MCF 10A (cell line): Measurements from ENCODE around the gene CHKB. TPM values are rescaled to one million over a fixed set of nuclear protein-coding genes. Genes with fewer than 3 reads are reported as not detected.

ENCODE experiments used
- BruUV-seq: library from RNA; stranded (reverse); fragments of 400-500 nt; replicated peaks from 2 replicates; lab custom pipeline; 2021; lab: Mats Ljungman, UMichigan
- CTCF ChIA-PET: fragments of 300-600 bp; sonication (Branson Sonifier 250); formaldehyde crosslinking; extraction: SDS; loops from one replicate; lab custom pipeline; 2021; ENCODE audit warnings: antibody characterized with exemption, inconsistent platforms; lab: Yijun Ruan, JAX
- POLR2A ChIA-PET: fragments of 300-600, 350-650 bp; sonication (Branson Sonifier 250); formaldehyde crosslinking; extraction: SDS; loops from one replicate; lab custom pipeline; 2020; ENCODE audit warnings: antibody characterized with exemption, inconsistent platforms; lab: Yijun Ruan, JAX
- DNase-seq: peaks from one replicate; pipeline ENCODE4 v3.0.0-alpha.2; 2018; ENCODE audit not compliant: unreplicated experiment
- H3K27ac Mint-ChIP-seq: one replicate; pipeline ENCODE4 v1.8.0; 2022; ENCODE audit warnings: mild to moderate bottlenecking, low read depth, mixed read lengths; ENCODE audit not compliant: unreplicated experiment
- H3K27me3 Mint-ChIP-seq: one replicate; pipeline ENCODE4 v1.8.0; 2022; ENCODE audit warnings: mixed read lengths; ENCODE audit not compliant: insufficient read depth, unreplicated experiment
- H3K36me3 Mint-ChIP-seq: one replicate; pipeline ENCODE4 v1.8.0; 2022; ENCODE audit warnings: mild to moderate bottlenecking, moderate library complexity, mixed read lengths; ENCODE audit not compliant: insufficient read depth, unreplicated experiment
- H3K4me1 Mint-ChIP-seq: one replicate; pipeline ENCODE4 v1.8.0; 2022; ENCODE audit warnings: mixed read lengths; ENCODE audit not compliant: insufficient read depth, unreplicated experiment
- H3K4me3 Mint-ChIP-seq: one replicate; pipeline ENCODE4 v1.8.0; 2022; ENCODE audit warnings: mild to moderate bottlenecking, moderate library complexity, mixed read lengths; ENCODE audit not compliant: unreplicated experiment
- H3K9me3 Mint-ChIP-seq: one replicate; pipeline ENCODE4 v1.8.0; 2022; ENCODE audit warnings: mixed read lengths; ENCODE audit not compliant: unreplicated experiment
- CTCF ChIP-seq: fragments of 200-600 bp; IDR thresholded peaks from one replicate; pipeline ENCODE4 v1.8.0; 2022; ENCODE audit warnings: antibody characterized with exemption, mild to moderate bottlenecking; ENCODE audit not compliant: unreplicated experiment
- intact Hi-C: fragments of 100-400 bp; cut with micrococcal nuclease; formaldehyde crosslinking; loops from 2 replicates; pipeline ENCODE4 v1.14.1; 2022
- total RNA-seq: library from RNA; stranded (reverse); gene quantifications from 2 replicates; pipeline ENCODE4 v1.2.3, GENCODE V29; 2022

CHKB gene
- total RNA-seq, 1 experiment from 2014 or later, result 60.6 TPM

- Mint-ChIP-seq H3K27me3 (peaks cover 8% of the 10 kb centered on the region), H3K27ac (no peak overlapping the region), H3K4me1 (no peaks in the 10 kb centered on the region), H3K4me3 (no peak overlapping the region), H3K36me3 (no peaks in the 10 kb centered on the region), H3K9me3 (peaks cover 3% of the 10 kb centered on the region)
- intact Hi-C loops, result no loop called here
- BruUV-seq, result no TSS peak
- CTCF ChIA-PET, result interaction anchor here (2.2 kb wide), 1 partner anchor 35 kb away, joined by 9 read pairs; no protein-coding TSS in a partner anchor
- no peak for DNase-seq
- POLR2A ChIA-PET, result interaction anchor here (1.3 to 4.7 kb wide), 2 partner anchors 23 to 61 kb away, joined by 3 to 38 read pairs; partner anchors contain the start of gene SCO2
- TF ChIP-seq CTCF, result no peak
Measured at GRCh38 chr22:50585781-50586180, 3.1 kb upstream of the CHKB start.

- Mint-ChIP-seq H3K4me1 (no peaks in the 10 kb centered on the region), H3K27ac (no peak overlapping the region), H3K9me3 (no peaks in the 10 kb centered on the region), H3K36me3 (no peaks in the 10 kb centered on the region), H3K4me3 (no peak overlapping the region), H3K27me3 (peaks cover 3% of the 10 kb centered on the region)
- POLR2A ChIA-PET, result interaction anchor here (1.3 to 4.7 kb wide), 3 partner anchors 21 to 60 kb away, joined by 3 to 38 read pairs (median 38); partner anchors contain the start of genes SCO2 and SYCE3
- CTCF ChIA-PET, result interaction anchor here (0.6 to 2.2 kb wide), 2 partner anchors 15 to 36 kb away, joined by 7 to 9 read pairs; no protein-coding TSS in a partner anchor
- no peak for TF ChIP-seq CTCF
- intact Hi-C loops, result no loop called here
- no peak for DNase-seq
- BruUV-seq, result no TSS peak
Measured at GRCh38 chr22:50585238-50585637, 2.6 kb upstream of the CHKB start.

- intact Hi-C loops, result loop anchor here (5.0 kb wide), 1 partner anchor 57 kb away; the partner anchor contains the start of gene SCO2
- Mint-ChIP-seq H3K9me3 (no peaks in the 10 kb centered on the region), H3K4me3 (peak overlapping the region; percentile 94), H3K4me1 (no peaks in the 10 kb centered on the region), H3K36me3 (peaks cover 4% of the 10 kb centered on the region), H3K27me3 (no peaks in the 10 kb centered on the region), H3K27ac (no peak overlapping the region)
- no TSS peak for BruUV-seq
- TF ChIP-seq CTCF, result no peak
- DNase-seq, result no peak
- ChIA-PET CTCF (interaction anchor here (0.6 to 2.2 kb wide), 4 partner anchors 14 to 53 kb away, joined by 3 to 9 read pairs (median 5); no protein-coding TSS in a partner anchor), POLR2A (interaction anchor here (1.3 to 4.8 kb wide), 5 partner anchors 20 to 59 kb away, joined by 3 to 51 read pairs (median 38); partner anchors contain the start of genes SCO2 and SYCE3)
Measured at GRCh38 chr22:50584106-50585096, 1.8 kb upstream of the CHKB start.
